Esophagus muscularis mucosa (tissue), 3 donors: ENCODE data around the gene RBMS3.

Experiments used
- POLR2AphosphoS5 ChIP-seq, 2 donors: sonication (generic); formaldehyde crosslinking; IDR thresholded peaks; one replicate each; pipeline ENCODE4 v1.6.1; 2017; ENCODE audit warnings: antibody characterized with exemption in 2 of 2
- TF ChIP-seq, protein P1 (sequence below), 3 experiments: fragments of 200-600 bp in 2 of 3; fragments of 450-650 bp in 1 of 3; sonication (generic) in 2 of 3; IDR thresholded peaks; one replicate each; pipeline ENCODE4 v1.5.1; 2017 to 2019; ENCODE audit warnings: antibody characterized with exemption in 3 of 3, mild to moderate bottlenecking in 2 of 3, moderate library complexity in 1 of 3

GRCh38 chr3:29731050-29731449 lies 450.2 kb downstream of the RBMS3 start:
- TF ChIP-seq POLR2AphosphoS5 (IDR thresholded peaks at IDR 0.05) = no peak
- TF ChIP-seq, protein P1, sequence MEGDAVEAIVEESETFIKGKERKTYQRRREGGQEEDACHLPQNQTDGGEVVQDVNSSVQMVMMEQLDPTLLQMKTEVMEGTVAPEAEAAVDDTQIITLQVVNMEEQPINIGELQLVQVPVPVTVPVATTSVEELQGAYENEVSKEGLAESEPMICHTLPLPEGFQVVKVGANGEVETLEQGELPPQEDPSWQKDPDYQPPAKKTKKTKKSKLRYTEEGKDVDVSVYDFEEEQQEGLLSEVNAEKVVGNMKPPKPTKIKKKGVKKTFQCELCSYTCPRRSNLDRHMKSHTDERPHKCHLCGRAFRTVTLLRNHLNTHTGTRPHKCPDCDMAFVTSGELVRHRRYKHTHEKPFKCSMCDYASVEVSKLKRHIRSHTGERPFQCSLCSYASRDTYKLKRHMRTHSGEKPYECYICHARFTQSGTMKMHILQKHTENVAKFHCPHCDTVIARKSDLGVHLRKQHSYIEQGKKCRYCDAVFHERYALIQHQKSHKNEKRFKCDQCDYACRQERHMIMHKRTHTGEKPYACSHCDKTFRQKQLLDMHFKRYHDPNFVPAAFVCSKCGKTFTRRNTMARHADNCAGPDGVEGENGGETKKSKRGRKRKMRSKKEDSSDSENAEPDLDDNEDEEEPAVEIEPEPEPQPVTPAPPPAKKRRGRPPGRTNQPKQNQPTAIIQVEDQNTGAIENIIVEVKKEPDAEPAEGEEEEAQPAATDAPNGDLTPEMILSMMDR (IDR thresholded peaks at IDR 0.05) = no peak
